WTC11 (cell line): ENCODE measurements around the gene IQCK. TPM values are rescaled to one million over a fixed set of nuclear protein-coding genes. Genes with fewer than 3 reads are reported as not detected.

Experiments
- ATAC-seq: fragments of 200-7000 bp; cut with Tn5 transposase; 2 replicates; pipeline ENCODE4 v1.10.0; 2021; ENCODE audit warnings: mild to moderate bottlenecking, moderate library complexity
- CTCF ChIA-PET: fragments of 300-600 bp; sonication (Branson Sonifier 250); formaldehyde crosslinking; loops from one replicate; lab custom pipeline; 2021; ENCODE audit warnings: antibody characterized with exemption; lab: Charles Lee
- POLR2A ChIA-PET: fragments of 350-600 bp; sonication (Branson Sonifier 250); formaldehyde crosslinking; loops from one replicate; lab custom pipeline; 2021; ENCODE audit warnings: antibody characterized with exemption; lab: Charles Lee
- DNase-seq: peaks from one replicate; pipeline ENCODE4 v3.0.0; 2021; ENCODE audit warnings: low spot score
- H3K27ac Mint-ChIP-seq: 2 replicates; pipeline ENCODE4 v1.8.0; 2021; ENCODE audit warnings: mixed read lengths
- H3K27me3 Mint-ChIP-seq: 2 replicates; pipeline ENCODE4 v1.8.0; 2021; ENCODE audit warnings: low read depth, mild to moderate bottlenecking, moderate library complexity, mixed read lengths
- H3K36me3 Mint-ChIP-seq: 2 replicates; pipeline ENCODE4 v1.8.0; 2021; ENCODE audit warnings: mixed read lengths
- H3K4me1 Mint-ChIP-seq: 2 replicates; pipeline ENCODE4 v1.8.0; 2022; ENCODE audit warnings: mixed read lengths
- H3K4me3 Mint-ChIP-seq: 2 replicates; pipeline ENCODE4 v1.8.0; 2021; ENCODE audit warnings: mild to moderate bottlenecking, moderate library complexity, mixed read lengths
- H3K9me3 Mint-ChIP-seq: 2 replicates; pipeline ENCODE4 v1.8.0; 2021; ENCODE audit warnings: mixed read lengths
- EMX1 ChIP-seq: fragments of 250-450 bp; sonication (Bioruptor Pico); IDR thresholded peaks from 2 replicates; pipeline ENCODE4 v1.8.0; 2021; ENCODE audit warnings: mild to moderate bottlenecking
- FOXP1 ChIP-seq: sonication (generic); formaldehyde crosslinking; IDR thresholded peaks from 2 replicates; pipeline ENCODE4 v1.8.0; 2022; ENCODE audit warnings: missing genetic modification reagents, mild to moderate bottlenecking, moderate library complexity, borderline replicate concordance
- GTF2I ChIP-seq: fragments of 250-450 bp; sonication (Bioruptor Pico); conservative IDR thresholded peaks from 2 replicates; pipeline ENCODE4 v1.4.0; 2021; ENCODE audit warnings: mild to moderate bottlenecking
- HMGA2 ChIP-seq: fragments of 250-450 bp; sonication (Bioruptor Pico); IDR thresholded peaks from 2 replicates; pipeline ENCODE4 v1.4.0; 2021; ENCODE audit warnings: mild to moderate bottlenecking, moderate library complexity
- JAZF1 ChIP-seq: fragments of 250-450 bp; sonication (Bioruptor Pico); IDR thresholded peaks from 2 replicates; pipeline ENCODE4 v1.9.0; 2021; ENCODE audit warnings: moderate library complexity, mild to moderate bottlenecking, inconsistent platforms
- NR3C1 ChIP-seq: sonication (generic); formaldehyde crosslinking; conservative IDR thresholded peaks from 2 replicates; pipeline ENCODE4 v1.8.1; 2023; ENCODE audit warnings: low read depth, mild to moderate bottlenecking, missing genetic modification reagents
- PRRX2 ChIP-seq: fragments of 250-450 bp; sonication (Bioruptor Pico); IDR thresholded peaks from 2 replicates; pipeline ENCODE4 v1.8.0; 2021; ENCODE audit warnings: mild to moderate bottlenecking
- ZBTB43 ChIP-seq: sonication (generic); formaldehyde crosslinking; IDR thresholded peaks from 2 replicates; pipeline ENCODE4 v1.8.1; 2023; ENCODE audit warnings: mild to moderate bottlenecking, missing genetic modification reagents
- ZNF138 ChIP-seq: sonication (generic); formaldehyde crosslinking; conservative IDR thresholded peaks from 2 replicates; pipeline ENCODE4 v1.8.1; 2022; ENCODE audit warnings: mild to moderate bottlenecking, moderate library complexity, missing genetic modification reagents
- total RNA-seq: library from RNA; stranded (reverse); gene quantifications from 3 replicates; pipeline ENCODE4 v1.2.3, GENCODE V29; 2021
- TF ChIP-seq, protein P1 (sequence below): fragments of 250-450 bp; sonication (Bioruptor Pico); IDR thresholded peaks from 2 replicates; pipeline ENCODE4 v1.9.0; 2021; ENCODE audit warnings: moderate library complexity, mild to moderate bottlenecking, inconsistent platforms, borderline replicate concordance
- TF ChIP-seq, protein P2 (sequence below): sonication (generic); formaldehyde crosslinking; IDR thresholded peaks from 2 replicates; pipeline ENCODE4 v1.8.1; 2023; ENCODE audit warnings: mild to moderate bottlenecking, missing genetic modification reagents, moderate library complexity
- TF ChIP-seq, protein P3 (sequence below): sonication (generic); formaldehyde crosslinking; IDR thresholded peaks from 2 replicates; pipeline ENCODE4 v1.8.1; 2022; ENCODE audit warnings: missing genetic modification reagents, borderline replicate concordance
- TF ChIP-seq, protein P4 (sequence below): sonication (generic); formaldehyde crosslinking; IDR thresholded peaks from 2 replicates; pipeline ENCODE4 v1.8.0; 2023; ENCODE audit warnings: missing genetic modification reagents
- TF ChIP-seq, protein P5 (sequence below): fragments of 250-450 bp; sonication (Bioruptor Pico); IDR thresholded peaks from 2 replicates; pipeline ENCODE4 v1.9.0; 2021; ENCODE audit warnings: mild to moderate bottlenecking
- TF ChIP-seq, protein P6 (sequence below): sonication (generic); formaldehyde crosslinking; conservative IDR thresholded peaks from 2 replicates; pipeline ENCODE4 v1.8.1; 2023; ENCODE audit warnings: mild to moderate bottlenecking, low read depth, missing genetic modification reagents, moderate library complexity
- TF ChIP-seq, protein P7 (sequence below): fragments of 250-450 bp; sonication (Bioruptor Pico); conservative IDR thresholded peaks from 2 replicates; pipeline ENCODE4 v1.9.0; 2021; ENCODE audit warnings: mild to moderate bottlenecking
- TF ChIP-seq, protein P8 (sequence below): fragments of 250-450 bp; sonication (Bioruptor Pico); IDR thresholded peaks from 2 replicates; pipeline ENCODE4 v1.8.0; 2021; ENCODE audit warnings: mild to moderate bottlenecking

IQCK gene
- total RNA-seq, 1 experiment from 2014 or later = 5.8 TPM

DNA sequence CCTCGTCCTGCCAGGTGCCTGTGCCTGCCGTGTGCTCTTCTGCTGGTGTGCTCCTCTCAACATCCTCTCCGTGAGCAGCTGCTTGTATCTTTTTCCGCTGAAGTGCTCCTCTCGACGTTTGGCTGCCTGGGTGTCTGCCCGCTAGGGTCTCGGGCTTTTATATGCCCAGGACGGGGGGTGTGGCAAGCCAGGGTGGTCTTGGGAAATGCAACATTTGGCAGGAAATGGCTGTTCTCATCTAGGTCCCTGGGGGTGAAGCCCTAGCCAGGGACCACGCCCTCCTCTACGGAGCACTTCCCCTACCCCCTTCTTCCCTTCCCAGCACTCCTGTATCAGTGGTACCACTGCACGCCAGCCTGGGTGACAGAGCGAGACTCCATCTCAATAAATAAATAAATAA is 49.4 kb downstream of the IQCK start:
- peaks cover 26% of the 10 kb centered on the region for H3K9me3 Mint-ChIP-seq

More for the DNA sequence above, 49.4 kb downstream of the IQCK start:
- CTCF ChIA-PET = interaction anchor here (0.9 to 1.4 kb wide), 3 partner anchors 140 to 533 kb away, joined by 3 to 4 read pairs (median 3); no protein-coding TSS in a partner anchor
- TF ChIP-seq, protein P1, sequence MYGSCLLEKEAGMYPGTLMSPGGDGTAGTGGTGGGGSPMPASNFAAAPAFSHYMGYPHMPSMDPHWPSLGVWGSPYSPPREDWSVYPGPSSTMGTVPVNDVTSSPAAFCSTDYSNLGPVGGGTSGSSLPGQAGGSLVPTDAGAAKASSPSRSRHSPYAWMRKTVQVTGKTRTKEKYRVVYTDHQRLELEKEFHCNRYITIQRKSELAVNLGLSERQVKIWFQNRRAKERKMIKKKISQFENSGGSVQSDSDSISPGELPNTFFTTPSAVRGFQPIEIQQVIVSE (CRISPR knock-in tag) = no peak
- no peak for TF ChIP-seq NR3C1 (CRISPR knock-in tag)
- TF ChIP-seq PRRX2 (CRISPR knock-in tag) = no peak
- TF ChIP-seq ZBTB43 = no peak
- TF ChIP-seq, protein P2, sequence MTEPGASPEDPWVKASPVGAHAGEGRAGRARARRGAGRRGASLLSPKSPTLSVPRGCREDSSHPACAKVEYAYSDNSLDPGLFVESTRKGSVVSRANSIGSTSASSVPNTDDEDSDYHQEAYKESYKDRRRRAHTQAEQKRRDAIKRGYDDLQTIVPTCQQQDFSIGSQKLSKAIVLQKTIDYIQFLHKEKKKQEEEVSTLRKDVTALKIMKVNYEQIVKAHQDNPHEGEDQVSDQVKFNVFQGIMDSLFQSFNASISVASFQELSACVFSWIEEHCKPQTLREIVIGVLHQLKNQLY = no peak
- no peak for TF ChIP-seq JAZF1
- no peak for TF ChIP-seq ZNF138
- TF ChIP-seq HMGA2 (CRISPR knock-in tag) = no peak
- no peak for TF ChIP-seq FOXP1
- TF ChIP-seq, protein P3, sequence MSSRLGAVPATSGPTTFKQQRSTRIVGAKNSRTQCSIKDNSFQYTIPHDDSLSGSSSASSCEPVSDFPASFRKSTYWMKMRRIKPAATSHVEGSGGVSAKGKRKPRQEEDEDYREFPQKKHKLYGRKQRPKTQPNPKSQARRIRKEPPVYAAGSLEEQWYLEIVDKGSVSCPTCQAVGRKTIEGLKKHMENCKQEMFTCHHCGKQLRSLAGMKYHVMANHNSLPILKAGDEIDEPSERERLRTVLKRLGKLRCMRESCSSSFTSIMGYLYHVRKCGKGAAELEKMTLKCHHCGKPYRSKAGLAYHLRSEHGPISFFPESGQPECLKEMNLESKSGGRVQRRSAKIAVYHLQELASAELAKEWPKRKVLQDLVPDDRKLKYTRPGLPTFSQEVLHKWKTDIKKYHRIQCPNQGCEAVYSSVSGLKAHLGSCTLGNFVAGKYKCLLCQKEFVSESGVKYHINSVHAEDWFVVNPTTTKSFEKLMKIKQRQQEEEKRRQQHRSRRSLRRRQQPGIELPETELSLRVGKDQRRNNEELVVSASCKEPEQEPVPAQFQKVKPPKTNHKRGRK = no peak
- TF ChIP-seq, protein P4, sequence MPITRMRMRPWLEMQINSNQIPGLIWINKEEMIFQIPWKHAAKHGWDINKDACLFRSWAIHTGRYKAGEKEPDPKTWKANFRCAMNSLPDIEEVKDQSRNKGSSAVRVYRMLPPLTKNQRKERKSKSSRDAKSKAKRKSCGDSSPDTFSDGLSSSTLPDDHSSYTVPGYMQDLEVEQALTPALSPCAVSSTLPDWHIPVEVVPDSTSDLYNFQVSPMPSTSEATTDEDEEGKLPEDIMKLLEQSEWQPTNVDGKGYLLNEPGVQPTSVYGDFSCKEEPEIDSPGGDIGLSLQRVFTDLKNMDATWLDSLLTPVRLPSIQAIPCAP (CRISPR knock-in tag) = no peak
- TF ChIP-seq, protein P5, sequence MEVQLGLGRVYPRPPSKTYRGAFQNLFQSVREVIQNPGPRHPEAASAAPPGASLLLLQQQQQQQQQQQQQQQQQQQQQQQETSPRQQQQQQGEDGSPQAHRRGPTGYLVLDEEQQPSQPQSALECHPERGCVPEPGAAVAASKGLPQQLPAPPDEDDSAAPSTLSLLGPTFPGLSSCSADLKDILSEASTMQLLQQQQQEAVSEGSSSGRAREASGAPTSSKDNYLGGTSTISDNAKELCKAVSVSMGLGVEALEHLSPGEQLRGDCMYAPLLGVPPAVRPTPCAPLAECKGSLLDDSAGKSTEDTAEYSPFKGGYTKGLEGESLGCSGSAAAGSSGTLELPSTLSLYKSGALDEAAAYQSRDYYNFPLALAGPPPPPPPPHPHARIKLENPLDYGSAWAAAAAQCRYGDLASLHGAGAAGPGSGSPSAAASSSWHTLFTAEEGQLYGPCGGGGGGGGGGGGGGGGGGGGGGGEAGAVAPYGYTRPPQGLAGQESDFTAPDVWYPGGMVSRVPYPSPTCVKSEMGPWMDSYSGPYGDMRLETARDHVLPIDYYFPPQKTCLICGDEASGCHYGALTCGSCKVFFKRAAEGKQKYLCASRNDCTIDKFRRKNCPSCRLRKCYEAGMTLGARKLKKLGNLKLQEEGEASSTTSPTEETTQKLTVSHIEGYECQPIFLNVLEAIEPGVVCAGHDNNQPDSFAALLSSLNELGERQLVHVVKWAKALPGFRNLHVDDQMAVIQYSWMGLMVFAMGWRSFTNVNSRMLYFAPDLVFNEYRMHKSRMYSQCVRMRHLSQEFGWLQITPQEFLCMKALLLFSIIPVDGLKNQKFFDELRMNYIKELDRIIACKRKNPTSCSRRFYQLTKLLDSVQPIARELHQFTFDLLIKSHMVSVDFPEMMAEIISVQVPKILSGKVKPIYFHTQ (CRISPR knock-in tag) = no peak
- TF ChIP-seq GTF2I (CRISPR knock-in tag) = no peak
- TF ChIP-seq, protein P6, sequence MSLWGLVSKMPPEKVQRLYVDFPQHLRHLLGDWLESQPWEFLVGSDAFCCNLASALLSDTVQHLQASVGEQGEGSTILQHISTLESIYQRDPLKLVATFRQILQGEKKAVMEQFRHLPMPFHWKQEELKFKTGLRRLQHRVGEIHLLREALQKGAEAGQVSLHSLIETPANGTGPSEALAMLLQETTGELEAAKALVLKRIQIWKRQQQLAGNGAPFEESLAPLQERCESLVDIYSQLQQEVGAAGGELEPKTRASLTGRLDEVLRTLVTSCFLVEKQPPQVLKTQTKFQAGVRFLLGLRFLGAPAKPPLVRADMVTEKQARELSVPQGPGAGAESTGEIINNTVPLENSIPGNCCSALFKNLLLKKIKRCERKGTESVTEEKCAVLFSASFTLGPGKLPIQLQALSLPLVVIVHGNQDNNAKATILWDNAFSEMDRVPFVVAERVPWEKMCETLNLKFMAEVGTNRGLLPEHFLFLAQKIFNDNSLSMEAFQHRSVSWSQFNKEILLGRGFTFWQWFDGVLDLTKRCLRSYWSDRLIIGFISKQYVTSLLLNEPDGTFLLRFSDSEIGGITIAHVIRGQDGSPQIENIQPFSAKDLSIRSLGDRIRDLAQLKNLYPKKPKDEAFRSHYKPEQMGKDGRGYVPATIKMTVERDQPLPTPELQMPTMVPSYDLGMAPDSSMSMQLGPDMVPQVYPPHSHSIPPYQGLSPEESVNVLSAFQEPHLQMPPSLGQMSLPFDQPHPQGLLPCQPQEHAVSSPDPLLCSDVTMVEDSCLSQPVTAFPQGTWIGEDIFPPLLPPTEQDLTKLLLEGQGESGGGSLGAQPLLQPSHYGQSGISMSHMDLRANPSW (CRISPR knock-in tag) = no peak
- TF ChIP-seq, protein P7, sequence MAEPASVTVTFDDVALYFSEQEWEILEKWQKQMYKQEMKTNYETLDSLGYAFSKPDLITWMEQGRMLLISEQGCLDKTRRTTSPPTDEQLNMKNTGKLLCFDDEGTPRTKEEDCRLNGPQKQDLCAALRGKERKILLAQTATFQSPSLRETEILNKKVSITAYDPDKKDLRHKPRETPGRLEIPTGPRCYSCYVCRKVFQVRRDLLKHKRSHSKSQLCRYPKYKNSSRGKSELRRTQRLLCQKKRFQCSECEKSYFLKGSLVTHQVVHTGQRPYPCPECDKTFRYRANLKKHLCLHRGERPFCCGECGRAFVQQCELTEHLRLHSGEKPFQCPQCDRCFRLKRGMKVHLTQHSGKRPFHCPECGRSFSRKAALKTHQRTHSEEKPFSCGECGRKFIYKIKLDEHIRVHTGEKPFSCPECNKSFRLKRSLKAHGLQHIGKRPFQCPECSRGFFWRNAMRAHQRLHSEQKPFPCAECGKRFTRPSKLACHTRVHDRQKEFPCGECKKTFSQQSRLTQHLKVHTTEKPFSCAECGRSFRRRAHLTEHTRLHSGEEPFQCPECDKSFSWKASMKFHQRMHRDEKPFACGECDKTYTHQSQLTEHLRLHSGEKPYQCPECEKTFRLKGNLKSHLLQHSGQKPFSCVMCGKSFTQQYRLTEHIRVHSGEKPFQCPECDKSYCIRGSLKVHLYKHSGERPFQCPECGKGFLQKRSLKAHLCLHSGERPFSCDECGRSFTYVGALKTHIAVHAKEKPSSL = no peak
- TF ChIP-seq, protein P8, sequence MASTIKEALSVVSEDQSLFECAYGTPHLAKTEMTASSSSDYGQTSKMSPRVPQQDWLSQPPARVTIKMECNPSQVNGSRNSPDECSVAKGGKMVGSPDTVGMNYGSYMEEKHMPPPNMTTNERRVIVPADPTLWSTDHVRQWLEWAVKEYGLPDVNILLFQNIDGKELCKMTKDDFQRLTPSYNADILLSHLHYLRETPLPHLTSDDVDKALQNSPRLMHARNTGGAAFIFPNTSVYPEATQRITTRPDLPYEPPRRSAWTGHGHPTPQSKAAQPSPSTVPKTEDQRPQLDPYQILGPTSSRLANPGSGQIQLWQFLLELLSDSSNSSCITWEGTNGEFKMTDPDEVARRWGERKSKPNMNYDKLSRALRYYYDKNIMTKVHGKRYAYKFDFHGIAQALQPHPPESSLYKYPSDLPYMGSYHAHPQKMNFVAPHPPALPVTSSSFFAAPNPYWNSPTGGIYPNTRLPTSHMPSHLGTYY (CRISPR knock-in tag) = no peak
- TF ChIP-seq EMX1 (CRISPR knock-in tag) = no peak
- Mint-ChIP-seq H3K4me1 (peaks cover 18% of the 10 kb centered on the region), H3K27ac (no peak overlapping the region), H3K36me3 (peaks cover 22% of the 10 kb centered on the region), H3K27me3 (no peaks in the 10 kb centered on the region), H3K4me3 (no peak overlapping the region)
- DNase-seq = no peak
- no peak; the same call in 1 of the 2 replicates for ATAC-seq
- POLR2A ChIA-PET = no interaction called here
